Mucosa of rectum (tissue), 2 donors: ENCODE data around the gene CYB561A3.

Source experiments
- H3K27ac ChIP-seq, 2 donors: one replicate each; pipeline ENCODE4 v1.7.0; 2013; ENCODE audit warnings: inconsistent platforms in 2 of 2, low read depth in 2 of 2, low read length in 2 of 2
- H3K27me3 ChIP-seq, 2 donors: one replicate each; pipeline ENCODE4 v1.7.0; 2013; ENCODE audit warnings: low read length in 2 of 2; ENCODE audit not compliant: control insufficient read depth in 2 of 2, insufficient read depth in 2 of 2
- H3K36me3 ChIP-seq, 2 donors: one replicate each; pipeline ENCODE4 v1.7.0; 2013; ENCODE audit warnings: low read length in 2 of 2; ENCODE audit not compliant: control insufficient read depth in 2 of 2, insufficient read depth in 2 of 2
- H3K4me1 ChIP-seq, 2 donors: one replicate each; pipeline ENCODE4 v1.7.0; 2013; ENCODE audit warnings: low read length in 2 of 2, mild to moderate bottlenecking in 1 of 2; ENCODE audit not compliant: control insufficient read depth in 2 of 2, insufficient read depth in 2 of 2
- H3K4me3 ChIP-seq, 2 donors: one replicate each; pipeline ENCODE4 v1.7.0; 2013; ENCODE audit warnings: low read length in 2 of 2
- H3K9ac ChIP-seq, 2 donors: one replicate each; pipeline ENCODE4 v1.7.0; 2013; ENCODE audit warnings: low read length in 2 of 2, low read depth in 1 of 2, mild to moderate bottlenecking in 1 of 2
- H3K9me3 ChIP-seq, 2 donors: one replicate each; pipeline ENCODE4 v1.7.0; 2013; ENCODE audit warnings: low read length in 2 of 2; ENCODE audit not compliant: control insufficient read depth in 2 of 2
- donor health status: healthy.
- donor health status: Normal muscosa, but diverticular disease.

CYB561A3 gene

DNA sequence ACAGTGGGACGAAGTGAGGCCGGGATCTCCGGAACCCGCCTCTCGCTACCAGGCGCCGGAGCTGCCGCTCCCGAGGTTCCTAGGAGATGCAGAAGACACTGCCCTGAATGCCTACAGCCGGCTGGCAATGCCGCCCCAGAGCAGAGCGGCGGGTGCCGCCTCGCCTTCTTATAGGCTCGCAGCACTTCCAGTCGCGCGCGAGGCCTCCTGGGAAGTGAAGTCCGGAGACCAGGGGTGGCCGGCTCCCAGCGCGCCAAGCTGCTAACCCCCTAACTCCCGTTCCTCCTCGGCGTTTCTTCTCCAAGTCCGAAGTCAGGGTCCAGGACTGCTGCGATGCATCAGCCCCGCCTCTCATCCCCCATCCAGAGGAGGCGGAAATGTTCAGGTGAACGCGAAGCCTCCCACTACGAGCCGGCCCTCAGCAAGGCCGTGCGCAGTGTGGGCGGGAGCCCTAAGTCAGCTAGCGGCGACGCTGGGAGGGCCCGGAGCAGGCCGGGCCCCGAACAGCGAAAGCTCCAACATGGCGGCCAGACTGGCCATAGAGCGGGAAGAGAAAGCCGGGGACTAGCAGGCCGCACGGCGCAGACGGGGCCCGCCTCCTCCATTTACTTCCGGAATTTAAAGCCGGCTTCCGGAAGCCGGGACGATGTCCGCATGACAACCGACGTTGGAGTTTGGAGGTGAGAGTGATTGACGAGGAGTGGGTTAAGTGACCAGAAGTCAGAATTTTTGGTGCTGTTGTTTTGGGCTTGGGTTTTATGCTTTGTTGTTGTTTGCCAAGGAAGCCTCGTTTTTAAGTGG is at the start of gene CYB561A3, which contains the start of gene TMEM138:
TSS of gene CYB561A3 (minus strand) at position 142 of the 801 bp plus-strand sequence. CDS start 5,169 bp downstream, outside the sequence.
TSS of gene TMEM138 (plus strand) at position 634 of the 801 bp plus-strand sequence. CDS start 2,017 bp downstream, outside the sequence.
- Histone ChIP-seq H3K36me3 (peaks cover 16 to 20% of the 10 kb centered on the region in 2 donors), H3K4me1 (peaks cover 18 to 36% of the 10 kb centered on the region in 2 donors), H3K9me3 (no peaks in the 10 kb centered on the region), H3K9ac (peak within 1 kb of the TSS; percentile 90 to 97), H3K4me3 (peak within 1 kb of the TSS; percentile 79 to 88), H3K27ac (peak within 1 kb of the TSS; percentile 100), H3K27me3 (no peaks in the 10 kb centered on the region)

GRCh38 chr11:61406991-61407728 is 45.5 kb upstream of the CYB561A3 start:
- Histone ChIP-seq H3K9me3 (no peaks in the 10 kb centered on the region), H3K9ac (no peak overlapping the region), H3K36me3 (peaks cover 72 to 80% of the 10 kb centered on the region in 2 donors), H3K4me1 (no peaks in the 10 kb centered on the region), H3K27me3 (no peaks in the 10 kb centered on the region), H3K4me3 (no peak overlapping the region), H3K27ac (no peak overlapping the region)

DNA sequence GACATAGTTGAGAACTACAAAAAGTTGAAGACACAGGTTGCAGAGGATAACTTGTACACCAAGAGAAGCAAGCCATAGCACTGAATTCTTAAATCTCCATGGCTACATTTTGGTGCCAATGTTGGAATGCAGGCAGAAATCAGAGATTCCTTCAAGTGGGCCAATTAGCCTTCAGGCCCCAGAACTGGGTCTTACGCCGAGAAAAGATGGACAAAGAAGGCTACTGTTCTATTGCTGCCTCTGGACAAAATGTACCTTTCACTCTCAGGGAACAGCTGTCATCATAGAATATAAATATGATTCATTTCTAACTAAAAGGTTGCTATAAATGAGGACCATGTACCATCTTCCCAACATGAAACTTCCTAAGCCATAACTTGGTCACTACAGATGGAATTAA is 44.4 kb upstream of the CYB561A3 start:
- Histone ChIP-seq H3K9me3 (no peaks in the 10 kb centered on the region), H3K27me3 (no peaks in the 10 kb centered on the region), H3K36me3 (peaks cover 63 to 71% of the 10 kb centered on the region in 2 donors), H3K9ac (no peak overlapping the region), H3K4me1 (no peaks in the 10 kb centered on the region), H3K27ac (no peak overlapping the region), H3K4me3 (no peak overlapping the region)

- H3K27me3 ChIP-seq: no peaks in the 10 kb centered on the region
- no peak overlapping the region for H3K27ac ChIP-seq
- no peak overlapping the region for H3K4me3 ChIP-seq
- no peaks in the 10 kb centered on the region for H3K4me1 ChIP-seq
- H3K36me3 ChIP-seq: peaks cover 56 to 65% of the 10 kb centered on the region in 2 donors
- no peaks in the 10 kb centered on the region for H3K9me3 ChIP-seq
- no peak overlapping the region for H3K9ac ChIP-seq
These were observed 43.0 kb upstream of the CYB561A3 start for GRCh38 chr11:61404641-61405040.

DNA sequence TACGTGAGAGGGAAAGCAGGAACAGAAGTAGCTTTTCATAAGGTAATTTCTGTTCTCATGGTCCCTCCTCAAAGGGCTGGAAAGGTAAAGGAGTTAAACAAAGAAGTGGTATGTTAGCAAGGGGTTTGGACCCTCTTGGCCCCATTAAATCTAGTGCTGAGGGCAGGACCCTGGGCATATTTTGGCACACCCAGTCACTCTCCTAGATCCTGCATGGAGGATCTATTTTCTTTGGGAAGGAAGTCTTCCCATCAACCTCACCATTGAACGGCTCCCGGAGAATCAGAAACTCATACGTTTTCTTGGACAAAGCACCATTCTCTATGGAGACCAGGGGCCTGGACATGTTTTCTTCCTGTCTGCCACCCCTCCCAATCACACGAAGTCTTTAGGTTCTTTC is 42.4 kb upstream of the CYB561A3 start:
- no peaks in the 10 kb centered on the region for H3K27me3 ChIP-seq
- H3K9me3 ChIP-seq: no peaks in the 10 kb centered on the region
- no peaks in the 10 kb centered on the region for H3K4me1 ChIP-seq
- peaks cover 56 to 65% of the 10 kb centered on the region in 2 donors for H3K36me3 ChIP-seq
- H3K4me3 ChIP-seq: no peak overlapping the region
- no peak overlapping the region for H3K27ac ChIP-seq
- no peak overlapping the region for H3K9ac ChIP-seq

DNA sequence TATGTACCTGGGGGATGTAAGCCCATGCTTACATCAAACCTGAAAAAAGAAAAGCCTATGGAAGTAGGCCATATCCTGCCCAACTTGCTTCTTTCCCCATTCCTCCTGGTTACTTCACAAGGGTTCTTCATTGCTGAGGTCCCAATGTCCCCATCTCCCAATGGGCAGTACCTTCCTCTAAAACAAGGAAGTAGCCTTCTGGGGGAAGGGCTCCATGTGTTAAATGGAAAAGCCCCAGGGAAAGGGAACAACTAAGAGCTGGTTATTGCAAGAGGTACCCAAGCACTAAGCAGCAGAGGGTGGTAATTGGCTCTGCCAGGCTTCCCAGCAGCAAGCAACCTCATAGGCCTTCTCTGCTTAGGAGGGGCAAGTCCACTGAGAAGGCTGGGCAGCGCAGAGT is 42.0 kb upstream of the CYB561A3 start:
- Histone ChIP-seq H3K9ac (no peak overlapping the region), H3K9me3 (no peaks in the 10 kb centered on the region), H3K27me3 (no peaks in the 10 kb centered on the region), H3K4me3 (no peak overlapping the region), H3K4me1 (no peaks in the 10 kb centered on the region), H3K36me3 (peaks cover 54 to 66% of the 10 kb centered on the region in 2 donors), H3K27ac (no peak overlapping the region)

- Histone ChIP-seq H3K9ac (no peak overlapping the region), H3K4me1 (no peaks in the 10 kb centered on the region), H3K36me3 (peaks cover 48 to 60% of the 10 kb centered on the region in 2 donors), H3K27me3 (no peaks in the 10 kb centered on the region), H3K4me3 (no peak overlapping the region), H3K9me3 (no peaks in the 10 kb centered on the region), H3K27ac (no peak overlapping the region)
These were observed 39.9 kb upstream of the CYB561A3 start for GRCh38 chr11:61401573-61401972.

- Histone ChIP-seq H3K36me3 (peaks cover 46 to 59% of the 10 kb centered on the region in 2 donors), H3K9ac (no peak overlapping the region), H3K9me3 (no peaks in the 10 kb centered on the region), H3K4me1 (no peaks in the 10 kb centered on the region), H3K4me3 (no peak overlapping the region), H3K27ac (no peak overlapping the region), H3K27me3 (no peaks in the 10 kb centered on the region)
These were observed 39.5 kb upstream of the CYB561A3 start for GRCh38 chr11:61401173-61401572.

GRCh38 chr11:61392981-61393595 is 31.4 kb upstream of the CYB561A3 start:
- H3K4me1 ChIP-seq: peaks cover 7 to 10% of the 10 kb centered on the region in 2 donors
- H3K9ac ChIP-seq: peak overlapping the region; percentile 72 to 94
- no peaks in the 10 kb centered on the region for H3K27me3 ChIP-seq
- H3K4me3 ChIP-seq: peak overlapping the region; percentile 81 to 96
- H3K27ac ChIP-seq: peak overlapping the region; percentile 79 to 86
- H3K9me3 ChIP-seq: no peaks in the 10 kb centered on the region
- H3K36me3 ChIP-seq: peaks cover 7 to 16% of the 10 kb centered on the region in 2 donors

- peaks cover 7 to 15% of the 10 kb centered on the region in 2 donors for H3K4me1 ChIP-seq
- no peak overlapping the region for H3K4me3 ChIP-seq
- H3K9me3 ChIP-seq: no peaks in the 10 kb centered on the region
- peaks cover 0 to 4% of the 10 kb centered on the region in 2 donors for H3K36me3 ChIP-seq
- no peak overlapping the region for H3K27ac ChIP-seq
- H3K9ac ChIP-seq: no peak overlapping the region
- no peaks in the 10 kb centered on the region for H3K27me3 ChIP-seq
These were observed 28.5 kb upstream of the CYB561A3 start for GRCh38 chr11:61390161-61390560.
